Ovary (tissue), 3 donors: Measurements from ENCODE around the gene PHACTR1.

Source experiments
- CTCF ChIP-seq, 3 donors: fragments of 450-650 bp in 2 of 3; fragments of 200-600 bp in 1 of 3; IDR thresholded peaks; one replicate each; pipeline versions ENCODE4 v1.5.1 to v1.8.0; 2016 to 2022; ENCODE audit warnings: antibody characterized with exemption in 3 of 3, mild to moderate bottlenecking in 1 of 3
- EP300 ChIP-seq: sonication (generic); formaldehyde crosslinking; IDR thresholded peaks from one replicate; pipeline ENCODE4 v1.6.1; 2017; ENCODE audit warnings: antibody characterized with exemption
- POLR2A ChIP-seq: fragments of 450-650 bp; IDR thresholded peaks from one replicate; pipeline ENCODE4 v1.6.1; 2017; ENCODE audit warnings: antibody characterized with exemption, mild to moderate bottlenecking, moderate library complexity
- donor health status: DM: no; HTN: no; CAD: no.

- no peak for TF ChIP-seq CTCF (IDR thresholded peaks at IDR 0.05)
- no peak for TF ChIP-seq POLR2A
- TF ChIP-seq EP300, result no peak
These were observed 355.2 kb downstream of the PHACTR1 start for GRCh38 chr6:13071550-13072345.
